ENCODE measurements around the gene ZFP36L1. TPM values are rescaled to one million over a fixed set of nuclear protein-coding genes. Genes with fewer than 3 reads are reported as not detected.
A peak's percentile ranks its signal among the peaks of the same experiment; 100 is the strongest.

The ZFP36L1 gene
- total and polyA plus RNA-seq, 2 of the 13 experiments (the other 11 are each of a cell fraction or from before 2014, with no cell fraction given) = 7.4 to 10.2 TPM

GRCh38 chr14:68792979-68793733, at the start of gene ZFP36L1 (continued):
- 0 out of 2 replicates have a peak, but pooled peaks have one; percentile 33 for TF ChIP-seq ZBTB4 (CRISPR knock-in tag; IDR thresholded peaks at IDR 0.05; ENCODE audit: borderline replicate concordance)
- no peak for TF ChIP-seq ZNF263 (CRISPR knock-in tag; IDR thresholded peaks at IDR 0.05)
- TF ChIP-seq RORA (CRISPR knock-in tag; IDR thresholded peaks at IDR 0.05) = no peak
- TF ChIP-seq KLF13 (CRISPR knock-in tag; IDR thresholded peaks at IDR 0.05) = no peak
- TF ChIP-seq ZNF629 (CRISPR knock-in tag; conservative IDR thresholded peaks at IDR 0.05) = no peak
- TF ChIP-seq JUNB (CRISPR knock-in tag; IDR thresholded peaks at IDR 0.05; ENCODE audit: borderline replicate concordance) = no peak
- TF ChIP-seq RFXAP (CRISPR knock-in tag; IDR thresholded peaks at IDR 0.05; ENCODE audit: borderline replicate concordance) = no peak
- peak; percentile 42; the same call in 1 of the 2 replicates for TF ChIP-seq JUN (CRISPR knock-in tag; IDR thresholded peaks at IDR 0.05)
- TF ChIP-seq ZNF747 (CRISPR knock-in tag; IDR thresholded peaks at IDR 0.05; ENCODE audit: borderline replicate concordance) = no peak; the same call in none of the 2 replicates
- TF ChIP-seq ZBTB49 (CRISPR knock-in tag; IDR thresholded peaks at IDR 0.05; ENCODE audit: borderline replicate concordance) = no peak
- peak; percentile 74 for TF ChIP-seq YY1 (IDR thresholded peaks at IDR 0.05; ENCODE audit: insufficient read depth, insufficient replicate concordance, low read depth, low read length)
- 0 out of 2 replicates have a peak, but pooled peaks have one; percentile 2 for TF ChIP-seq ZBTB2 (CRISPR knock-in tag; IDR thresholded peaks at IDR 0.05; ENCODE audit: low read depth)
- TF ChIP-seq SP2 (CRISPR knock-in tag; IDR thresholded peaks at IDR 0.05) = no peak
- TF ChIP-seq DDIT3 (CRISPR knock-in tag; IDR thresholded peaks at IDR 0.05) = no peak
- TF ChIP-seq U2AF2 (IDR thresholded peaks at IDR 0.05; ENCODE audit: low read depth, low read length) = no peak
- TF ChIP-seq ZNF235 (CRISPR knock-in tag; IDR thresholded peaks at IDR 0.05; ENCODE audit: borderline replicate concordance) = no peak
- TF ChIP-seq SIX1 (CRISPR knock-in tag; IDR thresholded peaks at IDR 0.05; ENCODE audit: borderline replicate concordance) = no peak; the same call in 1 of the 2 replicates
- TF ChIP-seq POGK (CRISPR knock-in tag; conservative IDR thresholded peaks at IDR 0.05) = no peak
- TF ChIP-seq HMG20A (CRISPR knock-in tag; IDR thresholded peaks at IDR 0.05; ENCODE audit: borderline replicate concordance) = no peak

All from HepG2 (cell line).